H9 (cell line): Measurements from ENCODE around the gene TPSAB1. TPM values are rescaled to one million over a fixed set of nuclear protein-coding genes. Genes with fewer than 3 reads are reported as not detected.
A peak's percentile ranks its signal among the peaks of the same experiment; 100 is the strongest.

Experiments used
- DNase-seq: peaks from one replicate; pipeline ENCODE4 v3.0.0-alpha.2; 2017
- H2AFZ ChIP-seq: one replicate; pipeline ENCODE4 v1.6.1; 2013; ENCODE audit warnings: mild to moderate bottlenecking, low read length, control low read depth, moderate library complexity
- H2AK5ac ChIP-seq: 2 replicates; pipeline ENCODE4 v1.6.1; 2013; ENCODE audit warnings: low read length, control low read depth, mixed read lengths; ENCODE audit not compliant: insufficient read length
- H2BK120ac ChIP-seq: one replicate; pipeline ENCODE4 v1.6.1; 2013; ENCODE audit warnings: low read depth, mild to moderate bottlenecking, low read length, control low read depth, inconsistent platforms; ENCODE audit not compliant: poor library complexity, severe bottlenecking
- H2BK12ac ChIP-seq: 2 replicates; pipeline ENCODE4 v1.6.1; 2013; ENCODE audit warnings: low read length, control low read depth, mixed read lengths, low read depth; ENCODE audit not compliant: insufficient read length
- H2BK15ac ChIP-seq: 2 replicates; pipeline ENCODE4 v1.6.1; 2013; ENCODE audit warnings: low read depth, low read length, control low read depth
- H2BK20ac ChIP-seq: one replicate; pipeline ENCODE4 v1.6.1; 2013; ENCODE audit warnings: low read depth, mild to moderate bottlenecking, low read length, control low read depth, inconsistent platforms; ENCODE audit not compliant: poor library complexity, severe bottlenecking
- H2BK5ac ChIP-seq: 2 replicates; pipeline ENCODE4 v1.6.1; 2013; ENCODE audit warnings: low read length, control low read depth, mixed read lengths; ENCODE audit not compliant: insufficient read length
- H3K14ac ChIP-seq: 2 replicates; pipeline ENCODE4 v1.6.1; 2013; ENCODE audit warnings: low read length, control low read depth; ENCODE audit not compliant: insufficient read depth
- H3K18ac ChIP-seq: 2 replicates; pipeline ENCODE4 v1.6.1; 2013; ENCODE audit warnings: low read depth, mild to moderate bottlenecking, mixed read lengths, low read length, control low read depth; ENCODE audit not compliant: insufficient read length
- H3K23ac ChIP-seq: 2 replicates; pipeline ENCODE4 v1.6.1; 2013; ENCODE audit warnings: low read length, control low read depth, mixed read lengths, low read depth; ENCODE audit not compliant: insufficient read length
- H3K23me2 ChIP-seq: 2 replicates; pipeline ENCODE4 v1.6.1; 2013; ENCODE audit warnings: low read depth, mild to moderate bottlenecking, mixed read lengths, low read length, control low read depth; ENCODE audit not compliant: insufficient read length, poor library complexity, severe bottlenecking
- H3K27ac ChIP-seq: 2 replicates; pipeline ENCODE4 v1.5.1; 2013; ENCODE audit warnings: low read length, control low read depth, mixed read lengths, low read depth; ENCODE audit not compliant: insufficient read length
- H3K27me3 ChIP-seq: 2 replicates; pipeline ENCODE4 v1.6.1; 2013; ENCODE audit warnings: low read length, control low read depth, inconsistent platforms; ENCODE audit not compliant: insufficient read depth
- H3K4ac ChIP-seq: 2 replicates; pipeline ENCODE4 v1.6.1; 2013; ENCODE audit warnings: low read depth, mild to moderate bottlenecking, control low read depth, inconsistent platforms, low read length, moderate library complexity
- H3K4me1 ChIP-seq: 2 replicates; pipeline ENCODE4 v1.6.1; 2013; ENCODE audit warnings: low read length, control low read depth, inconsistent platforms; ENCODE audit not compliant: insufficient read depth
- H3K4me2 ChIP-seq: 2 replicates; pipeline ENCODE4 v1.6.1; 2013; ENCODE audit warnings: low read length, control low read depth, mixed read lengths; ENCODE audit not compliant: insufficient read length, insufficient read depth
- H3K56ac ChIP-seq: 2 replicates; pipeline ENCODE4 v1.6.1; 2013; ENCODE audit warnings: low read depth, mild to moderate bottlenecking, mixed read lengths, low read length, control low read depth; ENCODE audit not compliant: insufficient read length
- H3K79me1 ChIP-seq: 2 replicates; pipeline ENCODE4 v1.6.1; 2013; ENCODE audit warnings: low read depth, mild to moderate bottlenecking, moderate library complexity, low read length, control low read depth, inconsistent platforms; ENCODE audit not compliant: insufficient read depth, poor library complexity, severe bottlenecking
- H3K79me2 ChIP-seq: 2 replicates; pipeline ENCODE4 v1.6.1; 2013; ENCODE audit warnings: low read length, control low read depth, inconsistent platforms; ENCODE audit not compliant: insufficient read depth
- H3K9ac ChIP-seq: 2 replicates; pipeline ENCODE4 v1.6.1; 2013; ENCODE audit warnings: low read length, control low read depth, mixed read lengths; ENCODE audit not compliant: insufficient read length; ENCODE audit errors: extremely low read depth
- H3K9me3 ChIP-seq: one replicate; pipeline ENCODE4 v1.6.1; 2013; ENCODE audit warnings: low read depth, low read length, inconsistent platforms; ENCODE audit not compliant: control insufficient read depth
- H3T11ph ChIP-seq: one replicate; pipeline ENCODE4 v1.6.1; 2013; ENCODE audit warnings: mild to moderate bottlenecking, low read length, control low read depth, inconsistent platforms
- H4K20me1 ChIP-seq: one replicate; pipeline ENCODE4 v1.6.1; 2013; ENCODE audit not compliant: control insufficient read depth, insufficient read length, insufficient read depth
- H4K5ac ChIP-seq: 2 replicates; pipeline ENCODE4 v1.6.1; 2013; ENCODE audit warnings: low read depth, mild to moderate bottlenecking, mixed read lengths, low read length, control low read depth; ENCODE audit not compliant: insufficient read length
- H4K8ac ChIP-seq: replicated peaks from 2 replicates; pipeline ENCODE4 v1.6.1; 2013; ENCODE audit warnings: low read length, control low read depth, mixed read lengths, low read depth; ENCODE audit not compliant: insufficient read length
- H4K91ac ChIP-seq: 2 replicates; pipeline ENCODE4 v1.6.1; 2013; ENCODE audit warnings: low read depth, mild to moderate bottlenecking, moderate library complexity, mixed read lengths, low read length, control low read depth; ENCODE audit not compliant: insufficient read length
- H3K27ac Mint-ChIP-seq, 3 experiments: 2 replicates in 2 of 3; 3 replicates in 1 of 3; pipeline ENCODE4 v1.8.0; 2020 to 2021; ENCODE audit warnings: mixed read lengths in 3 of 3, mild to moderate bottlenecking in 1 of 3, moderate library complexity in 1 of 3
- H3K27me3 Mint-ChIP-seq: 2 replicates; pipeline ENCODE4 v1.8.0; 2021; ENCODE audit warnings: low read depth, mild to moderate bottlenecking, moderate library complexity, mixed read lengths
- H3K36me3 Mint-ChIP-seq, 3 experiments: 2 replicates in 2 of 3; 3 replicates in 1 of 3; pipeline ENCODE4 v1.8.0; 2020 to 2021; ENCODE audit warnings: low read depth in 3 of 3, mixed read lengths in 3 of 3; ENCODE audit not compliant: insufficient read depth in 1 of 3
- H3K4me1 Mint-ChIP-seq, 2 experiments: 2 replicates each; pipeline ENCODE4 v1.8.0; 2020; ENCODE audit warnings: mixed read lengths in 2 of 2
- H3K4me3 Mint-ChIP-seq, 2 experiments: 2 replicates in 1 of 2; 3 replicates in 1 of 2; pipeline ENCODE4 v1.8.0; 2020 to 2021; ENCODE audit warnings: mild to moderate bottlenecking in 2 of 2, mixed read lengths in 2 of 2, moderate library complexity in 1 of 2
- H3K9me3 Mint-ChIP-seq, 2 experiments: 2 replicates in 1 of 2; 3 replicates in 1 of 2; pipeline ENCODE4 v1.8.0; 2020; ENCODE audit warnings: mild to moderate bottlenecking in 2 of 2, mixed read lengths in 2 of 2, moderate library complexity in 1 of 2
- WGBS: extraction: QIAGEN DNeasy Blood & Tissue Kit; methylation state at CpG from one replicate; pipeline ENCODE4 v1.1.7; 2013; ENCODE audit warnings: missing lambda C conversion rate, low lambda C conversion rate, mixed read lengths; ENCODE audit not compliant: insufficient read length; ENCODE audit errors: extremely low coverage; 5-methylcytosine and 5-hydroxymethylcytosine counted together
- total RNA-seq: library from RNA; stranded (reverse); gene quantifications from 2 replicates; pipeline ENCODE4 v1.2.1, GENCODE V29; 2021
- TF ChIP-seq, protein P1 (sequence below): fragments of 200-600 bp; sonication (generic); conservative IDR thresholded peaks from 3 replicates; pipeline ENCODE4 v1.8.0; 2021; ENCODE audit warnings: antibody characterized with exemption, mild to moderate bottlenecking

The TPSAB1 gene
- total RNA-seq, 1 experiment from 2014 or later = not detected

DNA sequence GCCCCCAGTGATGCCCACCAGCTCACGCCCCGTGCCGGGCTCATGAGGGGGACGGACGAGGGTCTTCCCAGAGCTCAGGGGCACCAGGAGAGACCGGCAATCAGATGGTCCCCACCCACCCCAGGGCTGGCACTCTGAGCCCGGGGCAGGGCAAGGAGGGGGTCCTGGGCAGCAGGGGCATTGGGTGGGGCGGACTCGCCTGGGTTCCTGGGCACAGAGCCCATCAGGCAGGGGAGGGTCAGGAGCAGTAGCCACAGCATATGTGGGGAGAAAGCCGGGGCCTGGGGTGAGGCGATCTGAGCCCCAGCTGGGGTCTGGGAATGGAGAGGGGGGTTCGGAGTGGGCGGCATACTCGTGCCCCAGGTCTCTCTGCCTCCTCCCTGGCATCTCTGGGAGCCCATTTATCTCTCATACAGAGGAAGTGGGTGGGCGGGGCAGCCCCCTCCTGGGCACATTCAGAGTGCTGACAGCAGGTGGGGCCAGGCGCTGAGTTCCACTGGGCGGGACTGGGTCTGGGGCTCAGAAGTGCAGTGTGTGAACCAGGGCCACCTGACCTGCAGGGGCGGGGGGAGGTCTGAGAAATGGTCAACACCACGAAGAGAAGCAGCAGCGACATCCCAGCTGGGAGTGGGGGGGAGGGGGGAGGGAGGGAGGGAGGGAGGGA lies 48.4 kb downstream of the TPSAB1 start:
- H3K4me3 Mint-ChIP-seq = peak overlapping the region; percentile 40 to 78

More for the DNA sequence above, 48.4 kb downstream of the TPSAB1 start:
- no CpG with 5 or more reads among the region's 20 CpGs for WGBS
- Histone ChIP-seq H4K5ac (no peak overlapping the region), H4K20me1 (no peaks in the 10 kb centered on the region), H3K23me2 (no peaks in the 10 kb centered on the region), H3K4ac (no peak overlapping the region), H3T11ph (no peak overlapping the region), H4K8ac (no peak overlapping the region), H3K27ac (no peak overlapping the region), H2BK12ac (no peak overlapping the region), H3K14ac (no peak overlapping the region), H3K4me1 (no peaks in the 10 kb centered on the region; the same call in 1 of the 2 replicates), H2BK20ac (no peak overlapping the region), H3K56ac (no peak overlapping the region), H2BK5ac (no peak overlapping the region), H3K79me2 (no peaks in the 10 kb centered on the region), H2AFZ (no peak overlapping the region), H2BK120ac (no peak overlapping the region), H2BK15ac (no peak overlapping the region), H3K9me3 (no peaks in the 10 kb centered on the region), H3K4me2 (peak overlapping the region; percentile 68), H3K23ac (no peak overlapping the region), H2AK5ac (no peak overlapping the region), H3K9ac (no peak overlapping the region), H3K79me1 (no peaks in the 10 kb centered on the region), H4K91ac (no peak overlapping the region), H3K18ac (no peak overlapping the region), H3K27me3 (peaks cover 7% of the 10 kb centered on the region; the same call in 1 of the 2 replicates)
- H3K27me3 Mint-ChIP-seq = peaks cover 73% of the 10 kb centered on the region
- H3K27ac Mint-ChIP-seq = no peak overlapping the region
- no peaks in the 10 kb centered on the region for H3K9me3 Mint-ChIP-seq
- H3K36me3 Mint-ChIP-seq = no peaks in the 10 kb centered on the region
- TF ChIP-seq, protein P1, sequence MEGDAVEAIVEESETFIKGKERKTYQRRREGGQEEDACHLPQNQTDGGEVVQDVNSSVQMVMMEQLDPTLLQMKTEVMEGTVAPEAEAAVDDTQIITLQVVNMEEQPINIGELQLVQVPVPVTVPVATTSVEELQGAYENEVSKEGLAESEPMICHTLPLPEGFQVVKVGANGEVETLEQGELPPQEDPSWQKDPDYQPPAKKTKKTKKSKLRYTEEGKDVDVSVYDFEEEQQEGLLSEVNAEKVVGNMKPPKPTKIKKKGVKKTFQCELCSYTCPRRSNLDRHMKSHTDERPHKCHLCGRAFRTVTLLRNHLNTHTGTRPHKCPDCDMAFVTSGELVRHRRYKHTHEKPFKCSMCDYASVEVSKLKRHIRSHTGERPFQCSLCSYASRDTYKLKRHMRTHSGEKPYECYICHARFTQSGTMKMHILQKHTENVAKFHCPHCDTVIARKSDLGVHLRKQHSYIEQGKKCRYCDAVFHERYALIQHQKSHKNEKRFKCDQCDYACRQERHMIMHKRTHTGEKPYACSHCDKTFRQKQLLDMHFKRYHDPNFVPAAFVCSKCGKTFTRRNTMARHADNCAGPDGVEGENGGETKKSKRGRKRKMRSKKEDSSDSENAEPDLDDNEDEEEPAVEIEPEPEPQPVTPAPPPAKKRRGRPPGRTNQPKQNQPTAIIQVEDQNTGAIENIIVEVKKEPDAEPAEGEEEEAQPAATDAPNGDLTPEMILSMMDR = no peak
- DNase-seq = peak; percentile 67
- H3K4me1 Mint-ChIP-seq = peaks cover 23 to 40% of the 10 kb centered on the region in 2 experiments
